HEK293 (cell line): ENCODE results near the gene SLC35F3.

Experiments
- CTCF ChIP-seq: fragments of 450-650 bp; formaldehyde crosslinking; IDR thresholded peaks from 2 replicates; pipeline ENCODE4 v1.5.1; 2016; ENCODE audit warnings: missing biosample characterization, missing genetic modification characterization
- EGR2 ChIP-seq: fragments of 450-650 bp; formaldehyde crosslinking; IDR thresholded peaks from 2 replicates; pipeline ENCODE4 v1.5.1; 2016; ENCODE audit warnings: low read depth, missing biosample characterization, missing genetic modification characterization
- KLF1 ChIP-seq: fragments of 450-650 bp; formaldehyde crosslinking; IDR thresholded peaks from 2 replicates; pipeline ENCODE4 v1.5.1; 2016; ENCODE audit warnings: missing biosample characterization, missing genetic modification characterization
- MYNN ChIP-seq: fragments of 450-650 bp; formaldehyde crosslinking; IDR thresholded peaks from 2 replicates; pipeline ENCODE4 v1.5.1; 2016; ENCODE audit warnings: missing biosample characterization, missing genetic modification characterization, borderline replicate concordance
- MZF1 ChIP-seq: fragments of 450-650 bp; formaldehyde crosslinking; IDR thresholded peaks from 2 replicates; pipeline ENCODE4 v1.5.1; 2017; ENCODE audit warnings: missing biosample characterization, missing genetic modification characterization, borderline replicate concordance
- OSR2 ChIP-seq: fragments of 450-650 bp; formaldehyde crosslinking; IDR thresholded peaks from 2 replicates; pipeline ENCODE4 v1.5.1; 2016; ENCODE audit warnings: missing biosample characterization, missing genetic modification characterization
- OVOL3 ChIP-seq: fragments of 450-650 bp; formaldehyde crosslinking; IDR thresholded peaks from 2 replicates; pipeline ENCODE4 v1.5.1; 2016; ENCODE audit warnings: missing biosample characterization, missing genetic modification characterization
- PBX3 ChIP-seq: sonication (generic); formaldehyde crosslinking; IDR thresholded peaks from 2 replicates; pipeline ENCODE4 v1.8.1; 2022; ENCODE audit warnings: mild to moderate bottlenecking, moderate library complexity, missing genetic modification reagents
- TCF7L2 ChIP-seq: IDR thresholded peaks from 2 replicates; pipeline ENCODE4 v1.6.1; 2011; ENCODE audit warnings: low read depth, mild to moderate bottlenecking, inconsistent platforms, low read length, moderate library complexity, borderline replicate concordance
- ZBTB17 ChIP-seq: fragments of 450-650 bp; formaldehyde crosslinking; IDR thresholded peaks from 2 replicates; pipeline ENCODE4 v1.5.1; 2016; ENCODE audit warnings: missing biosample characterization, missing genetic modification characterization
- ZBTB8A ChIP-seq: fragments of 450-650 bp; formaldehyde crosslinking; IDR thresholded peaks from 2 replicates; pipeline ENCODE4 v1.5.1; 2016; ENCODE audit warnings: missing biosample characterization, missing genetic modification characterization
- ZFHX2 ChIP-seq: fragments of 450-650 bp; formaldehyde crosslinking; conservative IDR thresholded peaks from 2 replicates; pipeline ENCODE4 v1.5.1; 2016; ENCODE audit warnings: missing biosample characterization, missing genetic modification characterization
- ZNF112 ChIP-seq: fragments of 450-650 bp; formaldehyde crosslinking; IDR thresholded peaks from 2 replicates; pipeline ENCODE4 v1.5.0; 2017; ENCODE audit warnings: missing biosample characterization, missing genetic modification characterization
- ZNF114 ChIP-seq: fragments of 450-650 bp; formaldehyde crosslinking; IDR thresholded peaks from 2 replicates; pipeline ENCODE4 v1.5.0; 2017; ENCODE audit warnings: missing biosample characterization, missing genetic modification characterization
- ZNF138 ChIP-seq: fragments of 450-650 bp; formaldehyde crosslinking; IDR thresholded peaks from 2 replicates; pipeline ENCODE4 v1.5.1; 2016; ENCODE audit warnings: missing biosample characterization, missing genetic modification characterization, borderline replicate concordance
- ZNF16 ChIP-seq: fragments of 450-650 bp; formaldehyde crosslinking; IDR thresholded peaks from 2 replicates; pipeline ENCODE4 v1.5.1; 2016; ENCODE audit warnings: low read depth, missing biosample characterization, missing genetic modification characterization
- ZNF202 ChIP-seq: fragments of 450-650 bp; formaldehyde crosslinking; IDR thresholded peaks from 2 replicates; pipeline ENCODE4 v1.5.1; 2016; ENCODE audit warnings: missing biosample characterization, missing genetic modification characterization, borderline replicate concordance
- ZNF24 ChIP-seq: fragments of 450-650 bp; formaldehyde crosslinking; IDR thresholded peaks from 2 replicates; pipeline ENCODE4 v1.5.1; 2016; ENCODE audit warnings: missing biosample characterization, missing genetic modification characterization
- ZNF248 ChIP-seq: fragments of 450-650 bp; formaldehyde crosslinking; IDR thresholded peaks from 2 replicates; pipeline ENCODE4 v1.5.1; 2017; ENCODE audit warnings: missing biosample characterization, missing genetic modification characterization
- ZNF341 ChIP-seq: fragments of 450-650 bp; formaldehyde crosslinking; IDR thresholded peaks from 2 replicates; pipeline ENCODE4; 2016; ENCODE audit warnings: low read depth, missing biosample characterization, missing genetic modification characterization
- ZNF449 ChIP-seq: fragments of 450-650 bp; formaldehyde crosslinking; IDR thresholded peaks from 2 replicates; pipeline ENCODE4 v1.5.1; 2017; ENCODE audit warnings: missing biosample characterization, mild to moderate bottlenecking, missing genetic modification characterization, moderate library complexity
- ZNF48 ChIP-seq: fragments of 450-650 bp; formaldehyde crosslinking; IDR thresholded peaks from 2 replicates; pipeline ENCODE4 v1.5.1; 2016; ENCODE audit warnings: missing biosample characterization, missing genetic modification characterization
- ZNF488 ChIP-seq: fragments of 450-650 bp; formaldehyde crosslinking; IDR thresholded peaks from 2 replicates; pipeline ENCODE4 v1.5.1; 2016; ENCODE audit warnings: missing biosample characterization, missing genetic modification characterization
- ZNF521 ChIP-seq: fragments of 450-650 bp; formaldehyde crosslinking; IDR thresholded peaks from 2 replicates; pipeline ENCODE4 v1.5.1; 2017; ENCODE audit warnings: missing biosample characterization, mild to moderate bottlenecking, missing genetic modification characterization
- ZNF555 ChIP-seq: fragments of 450-650 bp; formaldehyde crosslinking; conservative IDR thresholded peaks from 2 replicates; pipeline ENCODE4 v1.5.1; 2017; ENCODE audit warnings: missing biosample characterization, mild to moderate bottlenecking, missing genetic modification characterization, inconsistent platforms
- ZNF560 ChIP-seq: fragments of 450-650 bp; formaldehyde crosslinking; IDR thresholded peaks from 2 replicates; pipeline ENCODE4 v1.5.1; 2017; ENCODE audit warnings: missing biosample characterization, missing genetic modification characterization, borderline replicate concordance
- ZNF585B ChIP-seq: fragments of 450-650 bp; formaldehyde crosslinking; IDR thresholded peaks from 2 replicates; pipeline ENCODE4 v1.5.1; 2016; ENCODE audit warnings: missing biosample characterization, missing genetic modification characterization
- ZNF600 ChIP-seq: fragments of 450-650 bp; formaldehyde crosslinking; IDR thresholded peaks from 2 replicates; pipeline ENCODE4 v1.5.1; 2016; ENCODE audit warnings: missing biosample characterization, missing genetic modification characterization
- ZNF626 ChIP-seq: fragments of 450-650 bp; sonication (Bioruptor Pico); formaldehyde crosslinking; IDR thresholded peaks from 2 replicates; pipeline ENCODE4 v1.5.1; 2018; ENCODE audit warnings: missing biosample characterization, missing genetic modification characterization, inconsistent platforms
- ZNF629 ChIP-seq: fragments of 450-650 bp; formaldehyde crosslinking; IDR thresholded peaks from 2 replicates; pipeline ENCODE4 v1.5.1; 2017; ENCODE audit warnings: missing biosample characterization, missing genetic modification characterization
- ZNF692 ChIP-seq: fragments of 450-650 bp; formaldehyde crosslinking; IDR thresholded peaks from 2 replicates; pipeline ENCODE4 v1.5.1; 2016; ENCODE audit warnings: missing biosample characterization, missing genetic modification characterization
- ZNF785 ChIP-seq: fragments of 450-650 bp; formaldehyde crosslinking; IDR thresholded peaks from 2 replicates; pipeline ENCODE4 v1.5.1; 2016; ENCODE audit warnings: missing biosample characterization, missing genetic modification characterization
- ZSCAN4 ChIP-seq: fragments of 450-650 bp; formaldehyde crosslinking; IDR thresholded peaks from 2 replicates; pipeline ENCODE4 v1.5.1; 2017; ENCODE audit warnings: missing biosample characterization, missing genetic modification characterization

Gene SLC35F3

GRCh38 chr1:234326497-234327366 lies 422.3 kb downstream of the SLC35F3 start (continued):
- TF ChIP-seq ZNF488 (tag by site-specific recombination) (no peak), ZNF48 (tag by site-specific recombination) (no peak), TCF7L2 (no peak), ZNF600 (tag by site-specific recombination) (no peak), OVOL3 (no peak), ZNF24 (tag by site-specific recombination) (no peak), ZNF785 (tag by site-specific recombination) (no peak), ZNF114 (no peak), ZNF585B (tag by site-specific recombination) (no peak), ZNF449 (tag by site-specific recombination) (no peak), ZNF112 (no peak), ZBTB8A (tag by site-specific recombination) (no peak), MZF1 (tag by site-specific recombination) (peak; percentile 37; the same call in 1 of the 2 replicates), MYNN (no peak), PBX3 (CRISPR knock-in tag) (no peak), ZNF560 (tag by site-specific recombination) (no peak), ZNF521 (tag by site-specific recombination) (no peak), ZNF629 (0 out of 2 replicates have a peak, but pooled peaks have one; percentile 32), ZNF138 (tag by site-specific recombination) (no peak), ZNF202 (no peak), CTCF (tag by site-specific recombination) (peak; percentile 91), ZNF555 (tag by site-specific recombination) (no peak), EGR2 (tag by site-specific recombination) (no peak), ZSCAN4 (tag by site-specific recombination) (no peak), KLF1 (tag by site-specific recombination) (no peak), ZNF16 (tag by site-specific recombination) (no peak), ZNF341 (tag by site-specific recombination) (peak; percentile 92), OSR2 (tag by site-specific recombination) (no peak), ZFHX2 (tag by site-specific recombination) (no peak), ZNF692 (tag by site-specific recombination) (peak; percentile 71), ZNF248 (tag by site-specific recombination) (no peak), ZBTB17 (tag by site-specific recombination) (peak; percentile 94), ZNF626 (no peak)
